Activated effector memory CD4-positive, alpha-beta T cell treated with anti-CD3 and anti-CD28 coated beads, Interleukin-2, amount 50 U/mL, for 16 hours (primary cell): ENCODE data around the gene RXRA.

Source experiments
- DNase-seq: peaks from one replicate; pipeline ENCODE4 v3.0.0-alpha.2; 2020

Gene RXRA

DNA sequence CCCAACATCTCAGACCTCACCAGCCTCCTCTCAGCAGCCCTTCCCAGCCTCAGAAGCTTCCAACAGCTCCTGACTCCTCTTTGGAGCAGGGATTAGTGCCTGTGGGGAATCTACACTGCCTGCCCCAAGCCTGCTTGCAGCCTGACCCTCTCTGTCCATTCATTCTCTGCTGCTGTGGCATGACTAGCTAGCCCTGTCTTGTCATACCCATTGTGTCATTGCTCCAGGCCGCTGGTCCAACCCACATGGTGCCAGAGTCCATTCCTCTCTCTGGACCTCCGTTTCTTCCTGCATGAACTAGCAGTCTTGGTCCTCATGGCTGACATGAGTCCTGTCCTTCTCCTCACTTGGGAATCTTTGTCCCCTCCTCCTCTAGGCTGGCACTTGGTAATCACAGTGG, 12.8 kb upstream of the RXRA start:
- DNase-seq: no peak

DNA sequence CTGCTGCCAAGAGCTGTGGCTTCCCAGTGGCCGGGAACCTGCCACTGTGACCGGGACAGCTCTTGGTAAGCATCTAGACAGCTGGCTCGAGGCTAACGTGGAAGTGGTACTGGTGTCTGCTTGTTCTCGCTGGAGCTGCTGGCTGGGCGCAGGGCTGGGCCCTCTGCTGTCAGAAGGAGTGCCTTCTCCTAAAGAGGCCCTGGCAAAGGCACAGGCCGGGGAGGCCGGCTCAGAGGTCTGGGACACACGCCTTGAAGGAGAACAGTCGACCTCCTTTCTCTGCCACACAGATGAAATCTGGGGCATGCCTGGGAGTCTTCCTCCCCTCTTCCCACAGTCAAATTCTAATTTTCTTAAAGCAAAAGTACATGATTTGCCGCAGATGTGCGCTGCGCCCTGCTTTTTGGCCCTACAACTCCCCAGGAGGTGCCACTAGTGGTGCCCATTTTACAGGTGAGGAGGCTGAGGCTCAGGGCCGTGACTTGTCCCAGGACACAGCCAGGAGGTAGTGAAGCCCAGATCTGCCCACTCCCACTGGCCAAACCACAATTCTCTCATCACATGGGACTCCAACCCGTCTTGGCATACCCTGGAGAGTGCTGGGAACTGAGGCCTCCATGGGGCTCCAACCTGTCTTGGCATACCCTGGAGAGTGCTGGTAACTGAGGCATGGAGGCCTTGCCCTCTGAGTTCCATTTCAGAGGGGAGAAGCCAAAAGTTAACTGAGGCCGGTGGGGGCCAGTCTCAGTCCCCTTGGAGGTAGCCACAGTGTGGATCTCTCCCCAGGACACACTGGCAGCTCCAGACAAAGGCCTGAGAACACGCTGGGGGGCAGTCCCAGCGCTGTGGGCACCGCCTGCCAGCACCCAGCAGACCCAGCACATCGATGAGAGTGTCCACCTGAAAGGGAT, 12.0 kb upstream of the RXRA start:
- DNase-seq: no peak

DNA sequence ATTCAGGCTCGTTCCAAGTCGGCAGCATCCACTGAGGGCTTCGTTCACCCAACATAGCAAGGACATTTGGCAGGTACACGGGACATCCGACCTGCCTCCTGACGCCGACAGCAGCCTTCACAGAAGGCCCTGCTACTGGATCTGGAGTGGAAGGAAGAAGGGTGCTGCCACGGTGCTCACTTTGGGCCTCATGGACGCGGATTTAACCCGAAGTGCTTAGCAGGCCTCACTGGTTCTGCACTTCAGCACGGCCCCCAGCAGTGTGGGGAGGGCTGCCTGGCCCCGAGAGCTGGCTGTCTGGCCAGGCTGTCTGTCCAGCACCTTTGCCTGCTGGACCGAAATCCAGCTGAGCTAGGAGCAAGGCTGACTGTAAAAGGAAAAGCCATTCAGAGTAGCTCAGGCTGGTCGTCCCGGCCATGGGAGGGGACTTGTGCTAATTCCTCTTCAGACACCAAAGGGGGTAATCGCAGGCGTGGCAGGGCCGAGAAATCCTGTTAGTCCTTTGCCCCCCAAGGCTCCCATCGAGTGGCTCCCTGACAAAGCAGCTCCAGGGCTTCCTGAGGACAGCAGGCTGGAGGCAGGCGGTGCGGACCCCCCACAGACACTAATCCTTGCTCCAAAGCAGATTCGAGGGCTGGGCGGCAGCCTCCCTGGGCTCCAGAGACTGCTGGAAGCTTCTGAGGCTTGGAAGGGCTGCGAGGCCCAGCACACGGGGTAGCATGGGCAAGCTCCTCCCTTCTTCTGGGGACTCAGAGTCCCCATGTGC, 11.1 kb upstream of the RXRA start:
- DNase-seq: no peak

DNA sequence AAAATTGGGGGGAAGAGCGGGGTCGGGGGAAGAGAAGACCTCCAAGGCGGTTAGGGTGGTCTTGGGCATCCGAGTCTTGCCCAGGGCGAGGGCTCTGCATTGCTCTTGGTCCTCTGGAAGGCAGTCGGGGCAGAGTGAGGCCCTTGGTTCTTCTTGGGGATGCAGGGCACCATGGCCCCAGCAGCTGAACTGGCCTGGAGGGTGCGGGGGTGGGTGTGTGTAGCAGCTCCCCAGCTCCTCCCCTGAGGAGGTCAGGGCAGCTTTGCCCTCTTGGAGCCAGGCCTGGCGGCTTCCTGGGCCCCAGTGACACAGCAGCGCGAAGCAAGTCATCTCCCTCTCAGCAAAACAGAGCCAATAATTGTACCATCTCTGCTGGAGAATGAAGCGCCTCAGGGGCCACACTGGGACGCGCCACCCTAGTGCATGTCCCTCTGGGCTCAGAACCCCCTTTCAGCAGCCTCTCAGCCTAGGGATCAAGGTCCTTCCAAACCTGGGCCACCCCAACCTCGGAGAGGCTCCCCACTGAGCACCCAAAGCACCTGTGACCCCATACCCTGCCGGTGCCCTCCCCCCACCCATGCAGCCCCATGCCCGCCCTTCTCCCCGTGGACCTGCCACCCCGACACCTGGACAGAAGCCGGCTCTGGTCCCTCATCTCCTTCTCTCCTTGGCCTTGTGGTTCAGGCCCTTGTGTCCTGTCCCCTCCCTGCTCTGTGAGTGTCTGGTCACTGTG, 10.4 kb upstream of the RXRA start:
- no peak for DNase-seq

DNA sequence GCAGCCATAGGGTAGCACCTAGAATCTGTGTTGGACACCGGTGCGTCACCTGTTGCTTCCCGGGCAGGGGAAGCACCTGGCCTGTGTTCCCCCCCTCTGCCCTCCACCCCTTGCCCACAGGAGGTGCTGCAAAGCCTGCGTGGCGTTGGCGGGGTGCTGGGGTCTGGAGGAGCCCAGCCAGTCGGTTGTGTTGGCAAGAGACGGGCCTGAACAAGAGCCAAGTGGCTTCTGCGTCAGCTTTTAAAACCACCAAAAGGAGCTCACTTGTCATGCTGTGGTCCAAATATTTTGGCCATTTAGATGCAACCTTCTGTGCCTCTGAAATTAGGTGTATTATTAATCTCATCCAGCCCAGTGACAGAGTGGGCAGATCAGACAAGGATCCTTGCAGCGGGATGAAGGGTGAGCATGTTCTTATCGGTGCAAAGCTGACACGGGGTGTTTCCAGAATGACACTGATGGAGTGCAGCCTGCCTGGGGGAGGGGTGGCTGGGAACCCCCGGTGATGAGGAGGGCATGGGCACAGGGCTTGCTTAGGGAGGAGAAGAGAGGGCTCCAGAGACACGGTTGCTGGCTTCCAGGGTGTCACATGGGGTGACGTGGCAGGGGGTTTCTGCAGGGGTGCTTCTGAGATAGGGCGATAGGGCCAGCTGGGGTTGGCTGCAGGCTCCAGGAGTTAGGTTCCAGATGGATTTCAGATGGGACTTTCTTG, 9.7 kb upstream of the RXRA start:
- no peak for DNase-seq

DNA sequence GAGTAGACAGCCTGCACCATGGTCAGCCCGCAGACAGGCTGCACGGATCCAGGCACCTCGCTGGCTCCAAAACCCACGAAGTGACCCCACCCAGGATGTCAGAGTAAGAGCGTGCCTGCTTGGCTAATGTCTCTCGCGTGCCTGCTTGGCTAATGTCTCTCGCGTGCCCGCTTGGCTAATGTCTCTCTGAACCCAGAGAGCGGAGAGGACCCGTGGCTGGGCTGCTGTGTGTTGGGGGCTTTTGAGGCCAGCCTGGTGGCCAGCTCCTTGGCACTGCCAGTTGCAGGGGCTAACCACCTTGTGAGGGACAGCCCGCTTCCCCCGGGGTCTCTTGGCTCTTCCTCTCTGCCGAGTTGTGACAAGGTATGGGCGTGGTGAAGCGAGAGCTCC, 8.9 kb upstream of the RXRA start:
- no peak for DNase-seq

DNA sequence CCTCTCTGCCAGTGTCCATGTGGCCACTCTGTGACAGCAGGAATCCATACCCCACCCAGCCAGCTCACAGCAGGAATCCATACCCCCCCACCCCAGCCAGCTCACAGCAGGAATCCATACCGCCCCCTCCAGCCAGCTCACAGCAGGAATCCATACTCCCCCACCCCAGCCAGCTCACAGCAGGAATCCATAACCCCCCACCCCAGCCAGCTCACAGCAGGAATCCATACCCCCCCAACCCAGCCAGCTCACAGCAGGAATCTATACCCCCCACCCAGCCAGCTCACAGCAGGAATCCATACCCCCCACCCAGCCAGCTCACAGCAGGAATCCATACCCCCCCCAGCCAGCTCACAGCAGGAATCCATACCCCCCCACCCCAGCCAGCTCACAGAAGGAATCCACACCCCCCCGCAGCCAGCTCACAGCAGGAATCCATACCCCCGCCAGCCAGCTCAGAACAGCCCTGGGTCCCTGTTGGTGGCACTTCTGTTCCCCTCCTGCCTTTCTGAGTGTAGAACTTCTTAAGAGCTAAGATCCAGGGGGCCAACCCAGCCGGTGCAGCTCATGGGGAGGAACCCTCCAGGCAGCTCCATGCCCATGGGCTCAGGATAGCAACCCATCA, 8.4 kb upstream of the RXRA start:
- DNase-seq: no peak

DNA sequence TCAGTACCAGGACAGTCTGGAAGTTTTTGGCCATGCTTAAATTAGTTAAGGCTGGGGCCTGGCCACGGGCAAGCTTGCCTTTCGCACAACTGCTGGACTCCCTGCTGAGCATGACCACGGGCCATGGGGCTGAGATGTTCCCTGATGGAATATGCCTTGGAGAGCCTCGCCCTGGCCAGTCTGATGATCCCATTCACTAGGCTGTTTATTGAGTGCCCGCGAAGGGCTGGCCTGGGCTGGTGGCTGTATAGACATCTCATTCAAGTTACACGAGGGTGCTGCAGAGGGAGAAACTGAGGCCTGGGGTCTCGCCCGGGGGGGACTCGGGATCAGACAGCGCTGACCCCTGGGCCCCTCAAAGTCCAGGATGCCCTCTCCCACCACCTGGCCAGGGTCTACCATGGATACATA, 7.8 kb upstream of the RXRA start:
- no peak for DNase-seq

DNA sequence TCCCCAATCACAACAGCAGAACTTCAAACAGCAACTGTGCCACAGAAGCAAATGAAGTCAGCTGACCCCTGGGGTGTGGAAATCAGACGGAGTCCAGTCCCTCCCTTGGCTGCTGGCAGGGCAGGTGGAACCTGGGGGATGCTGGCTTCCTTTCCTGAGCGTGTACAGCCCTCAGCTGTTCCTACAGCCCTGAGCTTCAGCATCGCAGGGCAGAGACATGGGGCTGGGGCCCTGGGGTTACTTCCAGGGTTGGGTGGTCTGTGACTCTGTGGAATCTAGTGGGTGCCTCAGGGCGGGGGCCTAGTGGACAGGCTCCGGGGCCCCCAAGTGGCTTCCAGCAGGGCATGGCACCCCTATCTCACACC, 7.3 kb upstream of the RXRA start:
- no peak for DNase-seq

DNA sequence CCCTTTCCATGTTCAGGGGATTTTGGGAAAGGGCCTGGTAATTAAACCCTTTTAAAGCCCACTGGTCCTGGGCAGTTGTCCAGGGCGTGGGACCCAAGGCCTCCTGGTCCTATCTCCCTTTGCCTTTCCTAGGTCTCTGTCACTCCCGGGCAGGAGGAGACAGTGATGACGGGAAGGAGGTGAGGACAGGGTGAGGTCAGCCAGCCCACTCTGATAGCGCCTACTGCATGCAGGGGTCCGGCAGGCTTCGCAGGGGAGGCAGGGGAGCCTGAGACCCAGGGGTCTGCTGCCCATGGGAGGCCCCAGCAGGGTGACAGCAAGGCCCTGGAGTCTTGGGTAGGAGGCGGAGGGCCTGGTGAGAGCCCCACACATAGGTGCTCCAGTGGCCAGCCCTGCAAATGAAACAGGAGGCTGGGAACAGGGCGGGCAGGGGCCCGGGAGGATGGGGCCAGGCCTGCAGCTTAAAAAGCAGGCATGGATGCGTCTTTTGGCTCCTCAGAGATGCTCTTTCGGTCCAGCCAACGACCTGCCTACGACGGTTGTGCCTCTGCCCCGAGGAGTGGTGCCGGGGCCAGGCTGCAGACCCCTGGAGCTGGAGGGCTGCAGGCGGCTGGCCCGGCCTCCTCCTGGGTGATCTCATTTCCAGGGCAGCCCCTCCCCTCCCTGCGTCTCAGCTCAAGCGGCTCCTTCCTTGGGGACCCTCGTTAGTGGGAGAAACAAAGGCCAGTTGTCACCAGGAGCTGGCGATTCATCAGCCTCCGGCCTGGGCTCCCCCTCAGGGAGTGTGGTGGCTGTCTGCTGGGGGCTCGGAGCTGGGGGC, 6.7 kb upstream of the RXRA start:
- no peak for DNase-seq

DNA sequence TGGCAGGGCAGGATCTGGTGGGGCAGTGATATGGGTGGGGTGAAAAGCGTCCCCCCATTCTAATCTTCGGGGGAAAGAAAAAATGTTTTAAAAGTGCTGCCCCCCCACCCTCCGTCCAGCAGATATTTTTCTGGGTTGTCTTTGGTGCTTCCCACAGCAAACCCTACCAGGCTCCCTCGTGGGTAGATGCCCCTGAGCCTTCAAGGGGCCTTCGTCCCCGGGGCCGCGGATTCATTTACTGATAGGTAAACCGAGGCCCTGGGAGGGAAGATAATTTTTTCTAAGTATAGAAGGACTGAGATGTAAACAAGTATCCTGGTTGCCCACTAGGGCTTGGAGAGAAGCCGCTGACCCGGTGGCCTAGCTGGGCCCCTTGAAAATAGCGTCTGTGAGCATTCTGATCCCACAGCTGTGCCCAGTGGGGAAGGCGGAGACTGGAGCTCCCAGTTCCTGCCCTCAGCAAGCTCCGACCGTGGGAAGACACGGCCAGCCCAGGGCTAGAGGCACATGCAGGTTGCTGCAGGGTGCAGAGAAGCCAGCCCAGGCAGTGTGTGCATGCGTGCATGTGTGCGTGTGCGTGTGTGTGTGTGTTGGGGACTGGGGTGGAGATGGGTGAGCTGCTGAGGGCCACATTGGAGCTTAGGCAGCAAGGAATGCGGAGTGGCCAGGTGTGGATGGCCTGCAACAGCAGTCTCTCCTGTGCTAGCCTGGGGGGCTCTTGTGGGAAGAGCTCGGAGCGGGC, 6.0 kb upstream of the RXRA start:
- DNase-seq: no peak

DNA sequence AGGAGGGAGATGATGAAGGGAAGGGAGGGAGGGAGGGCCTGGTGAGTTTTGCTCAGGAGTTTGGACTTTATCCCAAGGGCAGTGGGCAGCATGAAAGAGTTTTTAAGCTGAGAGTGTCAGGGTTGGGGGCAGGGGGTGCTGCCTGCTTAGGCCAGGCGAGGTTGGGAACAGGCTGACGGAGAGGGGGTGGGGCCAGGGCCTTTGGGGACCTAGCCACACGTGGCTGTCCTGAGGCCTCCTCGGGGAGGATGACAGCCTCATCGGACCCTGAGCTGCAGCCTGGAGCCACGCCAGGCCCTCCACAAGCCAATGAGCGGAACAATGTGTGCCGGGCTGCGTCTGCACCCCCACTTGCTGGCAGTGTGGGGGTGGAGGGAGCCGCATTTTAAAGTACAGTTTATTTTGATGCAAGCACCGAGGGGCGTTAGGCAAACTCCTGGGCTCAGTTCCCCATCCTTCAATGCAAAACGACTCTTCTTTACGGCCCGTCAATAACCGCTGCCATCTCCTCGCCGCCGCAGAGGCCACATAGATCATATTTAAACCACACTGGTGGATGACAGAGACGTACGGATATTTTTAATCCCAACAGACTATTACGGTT, 5.3 kb upstream of the RXRA start:
- no peak for DNase-seq

DNA sequence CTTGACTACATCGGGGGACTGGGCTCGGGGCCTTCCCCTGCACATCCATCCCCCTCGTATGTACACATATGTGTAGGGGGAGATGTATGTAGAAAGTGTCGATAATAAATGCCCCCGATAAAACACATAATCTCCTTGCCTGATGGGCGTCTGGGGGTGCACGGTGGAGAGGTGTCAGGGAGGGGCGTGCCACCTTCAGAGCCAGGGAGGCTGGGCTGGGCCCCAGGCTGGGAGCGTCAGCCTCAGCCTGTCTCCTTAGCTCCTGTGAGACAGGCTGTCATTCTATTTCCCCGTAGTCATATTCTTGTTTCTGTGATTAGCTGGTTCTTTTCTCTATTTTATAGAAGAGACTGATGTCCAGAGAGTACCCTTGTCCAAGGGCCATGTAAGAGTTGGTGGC, 4.7 kb upstream of the RXRA start:
- no peak for DNase-seq

DNA sequence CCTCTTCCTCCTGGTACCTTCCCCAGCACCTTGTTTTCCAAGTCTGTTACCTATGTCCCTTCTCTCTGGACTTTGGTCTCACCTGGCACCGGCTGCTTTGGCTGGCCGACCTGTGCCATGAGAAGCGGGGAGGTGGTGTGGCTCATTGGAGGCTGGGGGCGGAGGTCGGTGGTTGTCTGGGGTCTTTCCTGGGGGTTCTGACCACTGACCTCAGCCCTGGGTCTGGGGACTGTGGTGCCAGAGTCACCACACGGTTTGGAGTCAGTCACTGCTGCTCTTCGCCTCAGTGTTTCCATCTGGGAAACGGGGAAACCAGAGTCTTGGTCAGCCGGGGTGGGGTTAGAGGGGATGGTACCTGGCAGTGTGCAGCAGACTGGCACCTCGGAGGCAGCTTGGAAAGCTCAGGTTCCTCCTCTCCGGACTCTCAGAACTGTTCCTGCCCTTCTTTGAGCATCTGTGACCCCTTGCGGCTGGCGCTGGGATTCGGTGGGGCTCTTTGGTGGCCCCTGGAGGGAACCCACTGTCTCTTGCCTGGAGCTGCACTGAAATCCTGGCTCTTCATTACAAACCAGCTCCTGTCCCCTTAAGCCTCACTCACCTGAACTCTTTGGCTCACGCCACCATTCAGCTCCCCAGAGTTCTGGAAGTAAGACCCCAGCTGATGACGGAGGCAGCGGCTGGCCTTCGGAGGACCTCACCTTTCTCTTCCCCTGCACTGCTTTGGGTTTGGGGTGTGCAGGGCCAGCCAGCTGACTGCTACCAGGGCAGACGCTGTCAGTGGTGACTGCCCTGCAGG, 4.1 kb upstream of the RXRA start:
- DNase-seq: no peak

DNA sequence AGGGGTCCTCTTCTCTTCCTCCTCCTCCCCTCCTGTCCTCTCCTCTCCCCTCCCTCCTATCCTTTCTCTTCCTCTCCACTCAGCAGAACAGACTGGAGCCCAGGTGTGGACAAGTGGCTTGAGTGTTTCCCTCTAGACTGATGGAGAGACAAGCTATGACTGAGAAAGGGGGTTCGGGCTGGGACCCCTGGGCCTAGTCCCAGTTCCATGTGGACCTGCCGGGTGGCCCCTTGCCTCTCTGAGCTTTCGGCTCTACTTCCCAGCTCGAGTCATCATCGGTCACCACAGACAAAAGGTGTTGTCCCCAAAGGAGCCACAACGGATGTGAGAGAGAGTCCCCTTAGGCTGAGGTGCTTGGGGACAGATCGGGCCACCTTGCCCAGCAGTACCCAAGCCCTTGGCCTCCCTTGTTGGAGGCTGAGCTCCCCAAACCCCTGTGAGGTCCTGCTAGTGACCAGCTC, 3.4 kb upstream of the RXRA start:
- no peak for DNase-seq

DNA sequence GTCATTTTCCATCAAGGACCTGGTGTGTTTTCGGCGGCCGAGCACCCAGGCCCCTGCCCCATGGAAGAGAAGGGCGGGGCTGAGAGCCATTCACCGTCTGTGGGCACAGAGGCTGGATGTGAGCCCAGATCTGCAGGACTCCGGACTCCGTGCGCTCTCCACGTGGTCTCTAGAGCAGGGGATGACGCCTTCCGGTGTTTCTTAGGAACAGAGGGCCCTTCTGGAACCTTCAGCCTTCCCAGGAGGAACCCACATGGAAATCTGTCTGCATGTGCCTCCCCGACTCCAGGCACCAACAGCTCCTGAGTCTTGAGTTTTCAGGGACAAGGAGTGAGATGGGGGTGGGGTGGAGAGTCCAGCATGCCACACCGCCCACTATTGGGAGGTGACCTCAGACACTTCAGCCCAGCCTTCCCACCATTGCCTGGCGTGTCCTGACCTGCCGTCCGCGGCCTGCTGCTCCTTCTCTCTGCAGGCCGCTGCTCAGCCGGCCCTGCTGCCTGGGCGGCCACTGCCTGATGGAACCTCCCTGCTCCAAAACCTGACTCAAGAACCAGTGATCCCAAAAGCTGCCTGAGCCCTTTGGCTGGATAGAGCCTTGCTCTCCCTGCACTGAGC, 2.4 kb upstream of the RXRA start:
- no peak for DNase-seq

DNA sequence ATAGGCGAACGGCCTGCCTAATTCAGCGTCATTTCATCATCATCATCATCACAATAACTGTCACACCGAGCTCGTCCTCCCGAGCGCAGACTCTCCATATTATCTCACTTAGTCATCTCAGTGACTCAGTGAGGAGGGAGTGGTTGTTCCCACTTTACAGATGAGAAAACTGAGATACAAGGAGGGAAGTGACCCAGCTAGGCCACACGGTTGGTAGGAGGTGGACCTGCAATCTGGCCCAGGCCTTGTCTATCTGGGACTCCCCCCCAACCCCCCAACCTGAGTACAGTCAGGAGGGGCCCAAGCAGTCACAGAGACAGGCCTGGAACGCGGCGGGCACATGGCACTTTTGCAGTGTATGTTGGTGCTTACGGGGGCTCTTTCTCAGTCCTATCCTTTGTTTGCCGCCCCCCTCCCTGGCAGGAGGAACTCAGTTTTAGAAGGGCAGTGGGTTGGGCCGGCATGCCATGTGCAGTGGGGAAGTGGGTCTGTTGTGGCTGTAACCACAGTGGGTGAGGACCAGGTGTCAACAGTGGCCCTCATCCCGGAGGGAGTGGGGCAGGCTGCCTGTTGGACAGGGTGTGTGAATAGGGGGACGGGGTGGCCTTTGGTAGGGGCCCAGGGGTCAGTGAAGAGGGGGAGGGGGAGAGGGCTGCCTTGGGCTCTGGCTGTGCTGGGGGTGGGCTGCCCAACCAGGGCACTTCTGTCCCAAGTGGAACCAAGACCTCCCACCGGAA, 1.7 kb upstream of the RXRA start:
- DNase-seq: no peak

DNA sequence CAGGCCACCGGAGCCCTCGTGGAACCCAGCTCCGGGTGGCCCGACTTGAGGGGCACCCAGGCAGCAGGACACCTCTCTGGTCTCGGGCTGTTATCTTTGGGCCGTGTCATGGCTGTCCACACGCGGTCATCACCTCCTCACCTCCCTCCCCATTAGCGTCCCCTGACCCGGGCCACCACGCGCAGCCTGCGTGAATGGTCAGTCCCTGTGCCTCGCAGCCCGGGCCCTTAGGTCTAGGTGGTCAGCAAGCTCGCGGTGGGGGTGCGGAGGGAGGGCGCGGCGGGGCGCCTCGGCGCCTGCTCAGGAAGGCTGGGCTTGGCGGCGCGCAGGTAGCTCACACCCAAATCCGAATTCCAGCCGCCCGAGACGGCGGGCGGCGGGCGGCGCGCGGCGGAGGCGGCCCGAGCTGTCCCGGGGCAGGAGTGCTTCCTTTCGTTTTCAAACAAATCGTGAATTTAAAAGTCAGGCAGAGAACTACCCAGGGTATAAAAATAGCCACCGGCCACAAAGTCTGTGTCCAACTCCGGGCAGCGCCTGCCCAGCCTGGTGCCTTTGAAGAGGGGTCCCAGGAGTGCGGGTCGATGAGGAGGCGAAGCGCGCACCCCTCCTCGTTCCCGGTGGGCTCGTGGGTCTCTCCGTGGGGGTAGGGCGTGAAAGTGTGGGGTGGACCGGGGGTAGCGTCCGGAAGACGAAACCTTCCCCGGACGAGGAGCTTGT, 1.0 kb upstream of the RXRA start:
- peak; percentile 72 for DNase-seq
